NCI-H146 treated with DMSO at 0.1 percent for 48 hours (cell line): ENCODE results near the gene EGLN1.
"Not testable (repeated sequence)": the region's sequence is repeated elsewhere in the genome, so short reads cannot be mapped to it uniquely, and the experiment has no call there.

Experiments
- DNase-seq: peaks from one replicate; lab custom pipeline; 2025; ENCODE audit not compliant: unreplicated experiment; lab: John Stamatoyannopoulos, UW

EGLN1 gene

GRCh38 chr1:231421971-231422797, at the start of gene EGLN1:
TSS of gene EGLN1 (minus strand) at chr1:231422287. CDS start at chr1:231421888, 399 bp downstream.
- DNase-seq, result peak; percentile 76

GRCh38 chr1:231471500-231471899, 49.4 kb upstream of the EGLN1 start:
- DNase-seq, result not testable (repeated sequence)

GRCh38 chr1:231471027-231471426, 48.9 kb upstream of the EGLN1 start:
- DNase-seq, result not testable (repeated sequence)

- no peak for DNase-seq
These were observed 45.9 kb upstream of the EGLN1 start for GRCh38 chr1:231467986-231468385.

- no peak for DNase-seq
These were observed 43.0 kb upstream of the EGLN1 start for GRCh38 chr1:231465051-231465450.

- DNase-seq, result no peak
These were observed 41.5 kb upstream of the EGLN1 start for GRCh38 chr1:231463541-231463940.

- DNase-seq, result no peak
These were observed 38.5 kb upstream of the EGLN1 start for GRCh38 chr1:231460614-231461013.

- DNase-seq, result not testable (repeated sequence)
These were observed 37.4 kb upstream of the EGLN1 start for GRCh38 chr1:231459438-231459837.

GRCh38 chr1:231457956-231458355, 35.9 kb upstream of the EGLN1 start:
- DNase-seq, result not testable (repeated sequence)

GRCh38 chr1:231454133-231454532, 32.0 kb upstream of the EGLN1 start:
- not testable (repeated sequence) for DNase-seq

GRCh38 chr1:231446138-231446537, 24.1 kb upstream of the EGLN1 start:
- no peak for DNase-seq

GRCh38 chr1:231444059-231444458, 22.0 kb upstream of the EGLN1 start:
- no peak for DNase-seq

GRCh38 chr1:231443363-231443762, 21.3 kb upstream of the EGLN1 start:
- DNase-seq, result no peak

- no peak for DNase-seq
These were observed 20.6 kb upstream of the EGLN1 start for GRCh38 chr1:231442735-231443134.

- DNase-seq, result no peak
These were observed 10.9 kb upstream of the EGLN1 start for GRCh38 chr1:231432996-231433395.

- DNase-seq, result no peak
These were observed 9.8 kb upstream of the EGLN1 start for GRCh38 chr1:231431665-231432415.

GRCh38 chr1:231430678-231431352, 8.7 kb upstream of the EGLN1 start:
- not testable (repeated sequence) for DNase-seq

- no peak for DNase-seq
These were observed 6.3 kb upstream of the EGLN1 start for GRCh38 chr1:231428377-231428776.

- DNase-seq, result no peak
These were observed 3.1 kb upstream of the EGLN1 start for GRCh38 chr1:231424950-231425805.

- DNase-seq, result peak; percentile 42
These were observed 1.6 kb upstream of the EGLN1 start for GRCh38 chr1:231423648-231424047.
